NK-92 (cell line): ENCODE measurements around the gene PTPRM.

Experiments
- DNase-seq: peaks from one replicate; lab custom pipeline; 2025; ENCODE audit not compliant: unreplicated experiment; lab: John Stamatoyannopoulos, UW

The PTPRM gene

GRCh38 chr18:8368512-8369217 lies 801.5 kb downstream of the PTPRM start:
- no peak for DNase-seq

- DNase-seq: no peak
Observed at GRCh38 chr18:8373486-8373885, 806.4 kb downstream of the PTPRM start.

GRCh38 chr18:8374676-8375075 lies 807.6 kb downstream of the PTPRM start:
- DNase-seq: no peak

- DNase-seq: no peak
Observed at GRCh38 chr18:8375249-8375648, 808.1 kb downstream of the PTPRM start.

GRCh38 chr18:8376113-8376512 lies 809.0 kb downstream of the PTPRM start:
- no peak for DNase-seq

- no peak for DNase-seq
Observed at GRCh38 chr18:8379187-8379941, 812.2 kb downstream of the PTPRM start.

GRCh38 chr18:8380006-8380405 lies 812.9 kb downstream of the PTPRM start:
- DNase-seq: no peak

GRCh38 chr18:8380926-8381325 lies 813.8 kb downstream of the PTPRM start:
- DNase-seq: no peak

- no peak for DNase-seq
Observed at GRCh38 chr18:8381821-8382459, 814.8 kb downstream of the PTPRM start.

GRCh38 chr18:8385400-8385799 lies 818.3 kb downstream of the PTPRM start:
- no peak for DNase-seq

GRCh38 chr18:8386669-8387380 lies 819.7 kb downstream of the PTPRM start:
- no peak for DNase-seq

GRCh38 chr18:8389391-8390340 lies 822.5 kb downstream of the PTPRM start:
- no peak for DNase-seq

GRCh38 chr18:8391068-8391467 lies 824.0 kb downstream of the PTPRM start:
- no peak for DNase-seq

GRCh38 chr18:8396254-8396653 lies 829.1 kb downstream of the PTPRM start:
- DNase-seq: no peak

GRCh38 chr18:8397034-8397433 lies 829.9 kb downstream of the PTPRM start:
- DNase-seq: no peak

- no peak for DNase-seq
Observed at GRCh38 chr18:8399138-8399537, 832.0 kb downstream of the PTPRM start.

- DNase-seq: no peak
Observed at GRCh38 chr18:8400193-8400752, 833.2 kb downstream of the PTPRM start.

- DNase-seq: no peak
Observed at GRCh38 chr18:8400825-8401224, 833.7 kb downstream of the PTPRM start.

- DNase-seq: no peak
Observed at GRCh38 chr18:8401606-8402005, 834.5 kb downstream of the PTPRM start.

GRCh38 chr18:8402237-8402636 lies 835.1 kb downstream of the PTPRM start:
- DNase-seq: no peak
